GM21526 (cell line): ENCODE data around the gene CCDC124.
"Not testable (repeated sequence)": the region's sequence is repeated elsewhere in the genome, so short reads cannot be mapped to it uniquely, and the experiment has no call there.

Source experiments
- ATAC-seq: cut with Tn5 transposase; IDR thresholded peaks from one replicate; pipeline ENCODE4 v1.9.1; 2021; ENCODE audit warnings: moderate library complexity; ENCODE audit not compliant: unreplicated experiment, low FRiP score

Gene CCDC124

GRCh38 chr19:17977488-17977887 lies 44.7 kb downstream of the CCDC124 start:
- ATAC-seq, result no peak

- no peak for ATAC-seq
Measured at GRCh38 chr19:17981611-17982010, 48.8 kb downstream of the CCDC124 start.

GRCh38 chr19:17982430-17982829 lies 49.6 kb downstream of the CCDC124 start:
- no peak for ATAC-seq

GRCh38 chr19:17985037-17985818 lies 52.4 kb downstream of the CCDC124 start:
- ATAC-seq, result no peak

- ATAC-seq, result not testable (repeated sequence)
Measured at GRCh38 chr19:17986569-17986968, 53.8 kb downstream of the CCDC124 start.

GRCh38 chr19:17988161-17988560 lies 55.3 kb downstream of the CCDC124 start:
- ATAC-seq, result no peak

- ATAC-seq, result no peak
Measured at GRCh38 chr19:17989425-17990094, 56.7 kb downstream of the CCDC124 start.

- no peak for ATAC-seq
Measured at GRCh38 chr19:17993076-17993813, 60.4 kb downstream of the CCDC124 start.
